ENCODE results near the gene KCTD20. TPM values are rescaled to one million over a fixed set of nuclear protein-coding genes. Genes with fewer than 3 reads are reported as not detected.

KCTD20 gene
- total RNA-seq, 1 experiment from 2014 or later: 32.4 TPM

GRCh38 chr6:36488221-36488620, 45.4 kb downstream of the KCTD20 start:
- ChIA-PET CTCF (no interaction called here), POLR2A (no interaction called here)
- no peak for DNase-seq
- H3K4me1 ChIP-seq: no peaks in the 10 kb centered on the region
- Mint-ChIP-seq H3K4me1 (ENCODE audit: low read depth, unreplicated experiment) (no peaks in the 10 kb centered on the region), H3K27me3 (ENCODE audit: insufficient read depth, unreplicated experiment) (no peaks in the 10 kb centered on the region), H3K9me3 (ENCODE audit: unreplicated experiment) (no peaks in the 10 kb centered on the region), H3K4me3 (ENCODE audit: unreplicated experiment) (no peak overlapping the region), H3K36me3 (ENCODE audit: insufficient read depth, unreplicated experiment) (peaks cover 70% of the 10 kb centered on the region), H3K27ac (ENCODE audit: unreplicated experiment) (no peak overlapping the region)
- BruUV-seq (replicated peaks): no TSS peak
- no peak overlapping the region for H3K4me3 ChIP-seq (ENCODE audit: low read depth, low read length)
- H3K27me3 ChIP-seq (replicated peaks; ENCODE audit: control insufficient read depth, insufficient read depth, low read length): no peaks in the 10 kb centered on the region
- H3K9me3 ChIP-seq: no peaks in the 10 kb centered on the region
- intact Hi-C loops (cut with micrococcal nuclease; ENCODE audit: unreplicated experiment): no loop called here
- peaks cover 1% of the 10 kb centered on the region for H3K36me3 ChIP-seq (ENCODE audit: control insufficient read depth, insufficient read depth, low read length)
- no peak for TF ChIP-seq CTCF (IDR thresholded peaks at IDR 0.05; ENCODE audit: insufficient read depth in 1 of 2, low read depth in 1 of 2, low read length in 1 of 2, severe bottlenecking in 1 of 2, unreplicated experiment in 1 of 2)

- no peaks in the 10 kb centered on the region for H3K27me3 ChIP-seq (replicated peaks; ENCODE audit: control insufficient read depth, insufficient read depth, low read length)
- BruUV-seq (replicated peaks): no TSS peak
Observed at GRCh38 chr6:36489426-36489825, 46.6 kb downstream of the KCTD20 start.

GRCh38 chr6:36491378-36491965, 48.7 kb downstream of the KCTD20 start:
- intact Hi-C loops (cut with micrococcal nuclease; ENCODE audit: unreplicated experiment): no loop called here
- peaks cover 7% of the 10 kb centered on the region for H3K4me1 Mint-ChIP-seq (ENCODE audit: low read depth, unreplicated experiment)
- H3K27me3 ChIP-seq (replicated peaks; ENCODE audit: control insufficient read depth, insufficient read depth, low read length): no peaks in the 10 kb centered on the region
- no peaks in the 10 kb centered on the region for H3K4me1 ChIP-seq
- H3K27ac Mint-ChIP-seq (ENCODE audit: unreplicated experiment): no peak overlapping the region
- no peak overlapping the region for H3K4me3 ChIP-seq (ENCODE audit: low read depth, low read length)
- H3K36me3 Mint-ChIP-seq (ENCODE audit: insufficient read depth, unreplicated experiment): peaks cover 67% of the 10 kb centered on the region
- ChIA-PET CTCF (no interaction called here), POLR2A (no interaction called here)
- DNase-seq: no peak
- BruUV-seq (replicated peaks): no TSS peak
- H3K9me3 ChIP-seq: no peaks in the 10 kb centered on the region
- no peaks in the 10 kb centered on the region for H3K27me3 Mint-ChIP-seq (ENCODE audit: insufficient read depth, unreplicated experiment)
- TF ChIP-seq CTCF (IDR thresholded peaks at IDR 0.05; ENCODE audit: insufficient read depth in 1 of 2, low read depth in 1 of 2, low read length in 1 of 2, severe bottlenecking in 1 of 2, unreplicated experiment in 1 of 2): no peak
- H3K36me3 ChIP-seq (ENCODE audit: control insufficient read depth, insufficient read depth, low read length): no peaks in the 10 kb centered on the region; the same call in 1 of the 2 replicates
- H3K9me3 Mint-ChIP-seq (ENCODE audit: unreplicated experiment): no peaks in the 10 kb centered on the region
- H3K4me3 Mint-ChIP-seq (ENCODE audit: unreplicated experiment): no peak overlapping the region

More at GRCh38 chr6:36489426-36489825, 46.6 kb downstream of the KCTD20 start:
- Mint-ChIP-seq H3K27ac (ENCODE audit: unreplicated experiment) (no peak overlapping the region), H3K4me1 (ENCODE audit: low read depth, unreplicated experiment) (peaks cover 7% of the 10 kb centered on the region), H3K9me3 (ENCODE audit: unreplicated experiment) (no peaks in the 10 kb centered on the region), H3K36me3 (ENCODE audit: insufficient read depth, unreplicated experiment) (peaks cover 70% of the 10 kb centered on the region), H3K27me3 (ENCODE audit: insufficient read depth, unreplicated experiment) (no peaks in the 10 kb centered on the region), H3K4me3 (ENCODE audit: unreplicated experiment) (no peak overlapping the region)
- DNase-seq: no peak
- ChIA-PET CTCF (no interaction called here), POLR2A (no interaction called here)
- Histone ChIP-seq H3K4me1 (no peaks in the 10 kb centered on the region), H3K36me3 (ENCODE audit: control insufficient read depth, insufficient read depth, low read length) (peaks cover 1% of the 10 kb centered on the region), H3K9me3 (no peaks in the 10 kb centered on the region), H3K4me3 (ENCODE audit: low read depth, low read length) (no peak overlapping the region)
- no peak for TF ChIP-seq CTCF (IDR thresholded peaks at IDR 0.05; ENCODE audit: insufficient read depth in 1 of 2, low read depth in 1 of 2, low read length in 1 of 2, severe bottlenecking in 1 of 2, unreplicated experiment in 1 of 2)
- intact Hi-C loops (cut with micrococcal nuclease; ENCODE audit: unreplicated experiment): no loop called here

Data from Caco-2 (cell line).